ENCODE results near the gene RHBDD3.

The RHBDD3 gene

GRCh38 chr22:29291215-29291614, 23.4 kb upstream of the RHBDD3 start:
- no peak overlapping the region for H2AFZ ChIP-seq (ENCODE audit: low read length)
- no peak for TF ChIP-seq EZH2phosphoT487 (IDR thresholded peaks at IDR 0.05; ENCODE audit: low read length)
- no peak for TF ChIP-seq CTCF (IDR thresholded peaks at IDR 0.05; ENCODE audit: low read length)
- TF ChIP-seq EZH2 (optimal IDR thresholded peaks at IDR 0.05; ENCODE audit: low read depth, low read length) = no peak
- H3K79me2 ChIP-seq (ENCODE audit: low read length) = peaks cover 71% of the 10 kb centered on the region
- no peak overlapping the region for H3K4me2 ChIP-seq (ENCODE audit: low read depth, low read length)
- peaks cover 62% of the 10 kb centered on the region for H3K36me3 ChIP-seq (replicated peaks; ENCODE audit: insufficient read depth, low read length)
- H3K9ac ChIP-seq (ENCODE audit: low read length) = no peak overlapping the region
- no peak overlapping the region for H3K4me3 ChIP-seq (ENCODE audit: low read length)
- no peak for DNase-seq
- peaks cover 46% of the 10 kb centered on the region for H4K20me1 ChIP-seq (ENCODE audit: insufficient read depth, low read length)
- H3F3A ChIP-seq (ENCODE audit: insufficient read depth, low read length) = peaks cover 14% of the 10 kb centered on the region; the same call in 1 of the 2 replicates
- no peaks in the 10 kb centered on the region for H3K27me3 ChIP-seq (replicated peaks; ENCODE audit: insufficient read depth, low read length)
- no peaks in the 10 kb centered on the region for H3K9me3 ChIP-seq (replicated peaks; ENCODE audit: insufficient read depth, low read length)
- H3K4me1 ChIP-seq (ENCODE audit: low read length) = no peaks in the 10 kb centered on the region
- no peaks in the 10 kb centered on the region for H3K9me2 ChIP-seq (replicated peaks; ENCODE audit: insufficient read depth, low read length)
- no peak overlapping the region for H3K27ac ChIP-seq (ENCODE audit: low read length)

GRCh38 chr22:29290061-29290460, 22.3 kb upstream of the RHBDD3 start:
- Histone ChIP-seq H2AFZ (ENCODE audit: low read length) (no peak overlapping the region), H3K27ac (ENCODE audit: low read length) (no peak overlapping the region), H3K4me3 (ENCODE audit: low read length) (no peak overlapping the region), H3K4me1 (ENCODE audit: low read length) (no peaks in the 10 kb centered on the region), H3K79me2 (ENCODE audit: low read length) (peaks cover 81% of the 10 kb centered on the region), H4K20me1 (ENCODE audit: insufficient read depth, low read length) (peaks cover 46% of the 10 kb centered on the region), H3F3A (ENCODE audit: insufficient read depth, low read length) (peaks cover 3% of the 10 kb centered on the region; the same call in 1 of the 2 replicates), H3K4me2 (ENCODE audit: low read depth, low read length) (no peak overlapping the region), H3K9ac (ENCODE audit: low read length) (no peak overlapping the region), H3K27me3 (replicated peaks; ENCODE audit: insufficient read depth, low read length) (no peaks in the 10 kb centered on the region), H3K9me3 (replicated peaks; ENCODE audit: insufficient read depth, low read length) (no peaks in the 10 kb centered on the region), H3K36me3 (replicated peaks; ENCODE audit: insufficient read depth, low read length) (peaks cover 56% of the 10 kb centered on the region), H3K9me2 (replicated peaks; ENCODE audit: insufficient read depth, low read length) (no peaks in the 10 kb centered on the region)
- TF ChIP-seq CTCF (IDR thresholded peaks at IDR 0.05; ENCODE audit: low read length) (no peak), EZH2phosphoT487 (IDR thresholded peaks at IDR 0.05; ENCODE audit: low read length) (no peak), EZH2 (optimal IDR thresholded peaks at IDR 0.05; ENCODE audit: low read depth, low read length) (no peak)
- DNase-seq = no peak

GRCh38 chr22:29288837-29289236, 21.1 kb upstream of the RHBDD3 start:
- peaks cover 91% of the 10 kb centered on the region for H3K79me2 ChIP-seq (ENCODE audit: low read length)
- no peak for TF ChIP-seq EZH2phosphoT487 (IDR thresholded peaks at IDR 0.05; ENCODE audit: low read length)
- TF ChIP-seq CTCF (IDR thresholded peaks at IDR 0.05; ENCODE audit: low read length) = no peak
- H3K4me1 ChIP-seq (ENCODE audit: low read length) = peaks cover 2% of the 10 kb centered on the region; the same call in 1 of the 2 replicates
- no peaks in the 10 kb centered on the region for H3K27me3 ChIP-seq (replicated peaks; ENCODE audit: insufficient read depth, low read length)
- no peaks in the 10 kb centered on the region for H3K9me2 ChIP-seq (replicated peaks; ENCODE audit: insufficient read depth, low read length)
- H3K36me3 ChIP-seq (replicated peaks; ENCODE audit: insufficient read depth, low read length) = peaks cover 54% of the 10 kb centered on the region
- H2AFZ ChIP-seq (ENCODE audit: low read length) = no peak overlapping the region
- H4K20me1 ChIP-seq (ENCODE audit: insufficient read depth, low read length) = peaks cover 55% of the 10 kb centered on the region
- no peak overlapping the region for H3K27ac ChIP-seq (ENCODE audit: low read length)
- H3F3A ChIP-seq (ENCODE audit: insufficient read depth, low read length) = no peaks in the 10 kb centered on the region; the same call in 1 of the 2 replicates
- H3K9ac ChIP-seq (ENCODE audit: low read length) = no peak overlapping the region
- no peaks in the 10 kb centered on the region for H3K9me3 ChIP-seq (replicated peaks; ENCODE audit: insufficient read depth, low read length)
- H3K4me2 ChIP-seq (ENCODE audit: low read depth, low read length) = no peak overlapping the region
- H3K4me3 ChIP-seq (ENCODE audit: low read length) = no peak overlapping the region
- no peak for DNase-seq

All from MM.1S (cell line).